CD14-positive monocyte (primary cell): ENCODE measurements around the gene NUDT8. TPM values are rescaled to one million over a fixed set of nuclear protein-coding genes. Genes with fewer than 3 reads are reported as not detected.

Experiments
- DNase-seq, 3 donors: peaks; one replicate each; pipeline ENCODE4 v3.0.0-alpha.2; 2011 to 2022
- H2AFZ ChIP-seq: 2 replicates; pipeline ENCODE4 v1.6.0; 2012; ENCODE audit warnings: mild to moderate bottlenecking, low read depth, low read length, inconsistent platforms; ENCODE audit not compliant: insufficient read depth, poor library complexity, severe bottlenecking
- H3K27ac ChIP-seq, 2 donors: 1 replicate in 1 of 2; 2 replicates in 1 of 2; pipeline ENCODE4 v1.5.1; 2012 to 2013; ENCODE audit warnings: low read length in 2 of 2, control low read depth in 1 of 2, inconsistent platforms in 1 of 2, low read depth in 1 of 2, mild to moderate bottlenecking in 1 of 2
- H3K27me3 ChIP-seq, 2 donors: one replicate each; pipeline versions ENCODE4 v1.6.0 to v1.6.1; 2011 to 2013; ENCODE audit warnings: low read length in 2 of 2; ENCODE audit not compliant: control insufficient read depth in 2 of 2, insufficient read depth in 2 of 2
- H3K36me3 ChIP-seq, 2 donors: replicated peaks in 1 of 2; 1 replicate in 1 of 2; 2 replicates in 1 of 2; pipeline versions ENCODE4 v1.5.1 to v1.6.1; 2012 to 2013; ENCODE audit warnings: low read length in 2 of 2, control low read depth in 1 of 2, inconsistent platforms in 1 of 2, mild to moderate bottlenecking in 1 of 2; ENCODE audit not compliant: insufficient read depth in 2 of 2, control insufficient read depth in 1 of 2
- H3K4me1 ChIP-seq, 2 donors: 1 replicate in 1 of 2; 2 replicates in 1 of 2; pipeline versions ENCODE4 v1.5.1 to v1.6.1; 2012 to 2013; ENCODE audit warnings: low read length in 2 of 2, control low read depth in 1 of 2, inconsistent platforms in 1 of 2, mild to moderate bottlenecking in 1 of 2, moderate library complexity in 1 of 2; ENCODE audit not compliant: insufficient read depth in 2 of 2, control insufficient read depth in 1 of 2
- H3K4me2 ChIP-seq: replicated peaks from 2 replicates; pipeline ENCODE3; 2012; ENCODE audit warnings: low read length, moderate library complexity, mild to moderate bottlenecking; ENCODE audit not compliant: poor library complexity, severe bottlenecking; ENCODE audit errors: extremely low read depth
- H3K4me3 ChIP-seq, 3 experiments: fragments of 200-600 bp in 1 of 3; sonication (generic) in 1 of 3; replicated peaks in 1 of 3; 1 replicate in 2 of 3; 2 replicates in 1 of 3; pipeline ENCODE4 v1.5.1; 2011 to 2013; ENCODE audit warnings: low read length in 3 of 3, mild to moderate bottlenecking in 3 of 3, control low read depth in 2 of 3, low read depth in 2 of 3, inconsistent platforms in 1 of 3, moderate library complexity in 1 of 3
- H3K79me2 ChIP-seq: 2 replicates; pipeline ENCODE4 v1.6.0; 2012; ENCODE audit warnings: mild to moderate bottlenecking, control low read depth, inconsistent platforms, low read length, moderate library complexity; ENCODE audit not compliant: insufficient read depth
- H3K9ac ChIP-seq: 2 replicates; pipeline ENCODE4 v1.6.0; 2017; ENCODE audit warnings: low read length, mild to moderate bottlenecking; ENCODE audit not compliant: insufficient read depth, poor library complexity, severe bottlenecking
- H3K9me3 ChIP-seq, 2 donors: replicated peaks in 1 of 2; 1 replicate in 1 of 2; 2 replicates in 1 of 2; pipeline versions ENCODE4 v1.5.1 to v1.6.1; 2012 to 2013; ENCODE audit warnings: low read length in 2 of 2, control low read depth in 1 of 2; ENCODE audit not compliant: control insufficient read depth in 1 of 2, insufficient read depth in 1 of 2
- H4K20me1 ChIP-seq: 2 replicates; pipeline ENCODE4 v1.6.0; 2012; ENCODE audit warnings: mild to moderate bottlenecking, low read length, control low read depth, moderate library complexity; ENCODE audit not compliant: insufficient read depth
- H3K27ac Mint-ChIP-seq, 7 donors: one replicate each; pipeline ENCODE4 v1.8.0; 2020; ENCODE audit warnings: mild to moderate bottlenecking in 7 of 7, mixed read lengths in 7 of 7, moderate library complexity in 6 of 7, inconsistent platforms in 2 of 7
- H3K27me3 Mint-ChIP-seq, 3 donors: one replicate each; pipeline ENCODE4 v1.8.0; 2021 to 2022; ENCODE audit warnings: low read depth in 3 of 3, mild to moderate bottlenecking in 3 of 3, mixed read lengths in 3 of 3, moderate library complexity in 3 of 3, inconsistent platforms in 1 of 3
- H3K36me3 Mint-ChIP-seq, 2 donors: one replicate each; pipeline ENCODE4 v1.8.0; 2020; ENCODE audit warnings: mixed read lengths in 2 of 2, inconsistent platforms in 1 of 2, mild to moderate bottlenecking in 1 of 2
- H3K4me1 Mint-ChIP-seq: one replicate; pipeline ENCODE4 v1.8.0; 2020; ENCODE audit warnings: mild to moderate bottlenecking, mixed read lengths
- H3K4me3 Mint-ChIP-seq, 2 donors: one replicate each; pipeline ENCODE4 v1.8.0; 2020; ENCODE audit warnings: mild to moderate bottlenecking in 2 of 2, mixed read lengths in 2 of 2, moderate library complexity in 1 of 2
- H3K9me3 Mint-ChIP-seq, 7 donors: one replicate each; pipeline ENCODE4 v1.8.0; 2020 to 2022; ENCODE audit warnings: mixed read lengths in 7 of 7, mild to moderate bottlenecking in 6 of 7, moderate library complexity in 6 of 7, inconsistent platforms in 2 of 7
- CTCF ChIP-seq: fragments of 200-600 bp; IDR thresholded peaks from one replicate; pipeline ENCODE4 v1.8.0; 2022; ENCODE audit warnings: antibody characterized with exemption, mild to moderate bottlenecking
- WGBS: methylation state at CpG from one replicate; pipeline ENCODE4 v1.1.5; 2013; ENCODE audit warnings: missing lambda C conversion rate; ENCODE audit not compliant: insufficient coverage; 5-methylcytosine and 5-hydroxymethylcytosine counted together
- intact Hi-C, 2 donors: fragments of 100-400 bp; cut with micrococcal nuclease; formaldehyde crosslinking; loops; one replicate each; pipeline versions ENCODE4 v1.15.0 to v1.15.1; 2023
- polyA plus RNA-seq, 3 donors: library from polyadenylated mRNA; depleted of rRNA in 1 of 3; unstranded in 2 of 3; stranded (reverse) in 1 of 3; fragments of 300-500 nt in 2 of 3; fragments of >200 nt in 1 of 3; fragmentation: Illumina TruSeq in 2 of 3; gene quantifications; 1 replicate in 2 of 3; 2 replicates in 1 of 3; pipeline ENCODE4 v1.2.3, GENCODE V29; 2012 to 2021

The NUDT8 gene
- polyA plus RNA-seq, 3 donors: 0.92 to 1.4 (median 1.3) TPM

GRCh38 chr11:67670316-67671210 lies 40.8 kb upstream of the NUDT8 start:
- H3K27me3 Mint-ChIP-seq: peaks cover 0 to 2% (median 1%) of the 10 kb centered on the region in 3 donors
- H3K4me1 ChIP-seq: no peaks in the 10 kb centered on the region
- no peak overlapping the region for H3K4me3 ChIP-seq
- H3K4me2 ChIP-seq: no peak overlapping the region
- no peaks in the 10 kb centered on the region for H3K9me3 ChIP-seq
- no peaks in the 10 kb centered on the region for H3K36me3 Mint-ChIP-seq
- no peaks in the 10 kb centered on the region for H3K4me1 Mint-ChIP-seq
- H3K9ac ChIP-seq: no peak overlapping the region
- no peak for DNase-seq
- H3K79me2 ChIP-seq: no peaks in the 10 kb centered on the region
- no peak overlapping the region for H2AFZ ChIP-seq
- H4K20me1 ChIP-seq: no peaks in the 10 kb centered on the region
- H3K27me3 ChIP-seq: no peaks in the 10 kb centered on the region
- no peak overlapping the region for H3K27ac ChIP-seq
- H3K27ac Mint-ChIP-seq: no peak overlapping the region
- no peak overlapping the region for H3K4me3 Mint-ChIP-seq
- 94% methylated on average over 19 of the region's 23 CpGs for WGBS
- H3K9me3 Mint-ChIP-seq: peaks cover 0 to 4% (median 2%) of the 10 kb centered on the region in 7 donors
- intact Hi-C loops: no loop called here
- no peak for TF ChIP-seq CTCF
- H3K36me3 ChIP-seq: no peaks in the 10 kb centered on the region

GRCh38 chr11:67668192-67668551 lies 38.4 kb upstream of the NUDT8 start:
- Mint-ChIP-seq H3K4me1 (no peaks in the 10 kb centered on the region), H3K4me3 (no peak overlapping the region), H3K27me3 (peaks cover 0 to under 1% (median 0%) of the 10 kb centered on the region in 3 donors), H3K27ac (no peak overlapping the region), H3K36me3 (no peaks in the 10 kb centered on the region), H3K9me3 (no peaks in the 10 kb centered on the region)
- Histone ChIP-seq H2AFZ (no peak overlapping the region), H3K79me2 (no peaks in the 10 kb centered on the region), H3K4me3 (no peak overlapping the region), H3K27ac (no peak overlapping the region), H3K4me2 (no peak overlapping the region), H3K27me3 (no peaks in the 10 kb centered on the region), H3K36me3 (no peaks in the 10 kb centered on the region), H3K9me3 (no peaks in the 10 kb centered on the region), H4K20me1 (no peaks in the 10 kb centered on the region), H3K4me1 (no peaks in the 10 kb centered on the region), H3K9ac (no peak overlapping the region)
- 62% methylated on average over 5 of the region's 5 CpGs for WGBS
- no peak for TF ChIP-seq CTCF
- intact Hi-C loops: no loop called here
- DNase-seq: no peak
